ENCODE data around the gene C19orf12.

DNA sequence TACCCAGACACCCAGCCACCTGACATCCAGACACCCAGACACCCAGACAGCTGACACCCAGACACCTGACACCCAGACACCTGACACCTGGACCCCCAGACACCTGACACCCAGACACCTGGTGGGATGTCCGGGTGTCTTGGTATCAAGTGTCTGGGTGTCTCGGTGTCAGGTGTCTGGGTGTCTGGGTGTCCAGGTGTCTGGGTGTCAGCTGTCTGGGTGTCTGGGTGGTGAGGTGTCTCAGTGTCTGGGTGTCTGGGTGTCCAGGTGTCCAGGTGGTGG, 18.6 kb downstream of the C19orf12 start:
- no peak for TF ChIP-seq ETV6 (CRISPR knock-in tag; IDR thresholded peaks at IDR 0.05)
- no peak for TF ChIP-seq CTCF (IDR thresholded peaks at IDR 0.05)
- TF ChIP-seq ZBTB21 (CRISPR knock-in tag; IDR thresholded peaks at IDR 0.05; ENCODE audit: borderline replicate concordance): no peak
- no peak for TF ChIP-seq TP53 (CRISPR knock-in tag; IDR thresholded peaks at IDR 0.05)
- TF ChIP-seq, protein P1, sequence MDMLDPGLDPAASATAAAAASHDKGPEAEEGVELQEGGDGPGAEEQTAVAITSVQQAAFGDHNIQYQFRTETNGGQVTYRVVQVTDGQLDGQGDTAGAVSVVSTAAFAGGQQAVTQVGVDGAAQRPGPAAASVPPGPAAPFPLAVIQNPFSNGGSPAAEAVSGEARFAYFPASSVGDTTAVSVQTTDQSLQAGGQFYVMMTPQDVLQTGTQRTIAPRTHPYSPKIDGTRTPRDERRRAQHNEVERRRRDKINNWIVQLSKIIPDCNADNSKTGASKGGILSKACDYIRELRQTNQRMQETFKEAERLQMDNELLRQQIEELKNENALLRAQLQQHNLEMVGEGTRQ (CRISPR knock-in tag; IDR thresholded peaks at IDR 0.05): no peak
- no peak for TF ChIP-seq CREB1 (CRISPR knock-in tag; IDR thresholded peaks at IDR 0.05)
- TF ChIP-seq MYBL2 (CRISPR knock-in tag; IDR thresholded peaks at IDR 0.05): no peak
- TF ChIP-seq ATF1 (CRISPR knock-in tag; IDR thresholded peaks at IDR 0.05): no peak
- TF ChIP-seq NFYB (CRISPR knock-in tag; conservative IDR thresholded peaks at IDR 0.05; ENCODE audit: low read depth): no peak
- TF ChIP-seq ZBTB43 (CRISPR knock-in tag; IDR thresholded peaks at IDR 0.05): no peak
- TF ChIP-seq GRHL2 (CRISPR knock-in tag; IDR thresholded peaks at IDR 0.05; ENCODE audit: insufficient replicate concordance, severe bottlenecking): no peak
- TF ChIP-seq ATF3 (CRISPR knock-in tag; conservative IDR thresholded peaks at IDR 0.05): no peak
- no peak for TF ChIP-seq FOXK1 (CRISPR knock-in tag; IDR thresholded peaks at IDR 0.05)
